ENCODE results near the gene BAZ1B.

- TF ChIP-seq CTCF (IDR thresholded peaks at IDR 0.05) = no peak
- no peak for TF ChIP-seq ZFX (IDR thresholded peaks at IDR 0.05; ENCODE audit: borderline replicate concordance)
These were observed 103.9 kb downstream of the BAZ1B start for GRCh38 chr7:73418113-73418703.
